ENCODE results near the gene ZER1. TPM values are rescaled to one million over a fixed set of nuclear protein-coding genes. Genes with fewer than 3 reads are reported as not detected.

Gene ZER1
- total RNA-seq, 1 donor: 24.3 TPM

DNA sequence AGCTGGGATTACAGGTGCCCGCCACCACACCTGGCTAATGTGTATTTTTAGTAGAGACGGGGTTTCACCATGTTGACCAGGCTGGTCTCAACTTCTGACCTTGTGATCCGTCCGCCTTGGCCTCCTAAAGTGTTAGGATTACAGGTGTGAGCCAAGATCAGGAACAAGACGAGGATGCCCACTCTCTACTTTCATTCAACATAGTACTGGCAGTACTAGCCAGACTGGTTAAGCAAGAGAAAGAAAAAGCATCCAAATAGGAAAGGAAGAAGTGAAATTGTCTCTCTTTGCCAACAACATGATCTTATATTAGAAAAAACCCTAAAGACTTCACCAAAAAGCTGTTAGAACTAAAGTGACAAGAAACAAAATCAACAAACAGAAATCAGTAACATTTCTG is 39.1 kb upstream of the ZER1 start:
- TF ChIP-seq, protein P1, sequence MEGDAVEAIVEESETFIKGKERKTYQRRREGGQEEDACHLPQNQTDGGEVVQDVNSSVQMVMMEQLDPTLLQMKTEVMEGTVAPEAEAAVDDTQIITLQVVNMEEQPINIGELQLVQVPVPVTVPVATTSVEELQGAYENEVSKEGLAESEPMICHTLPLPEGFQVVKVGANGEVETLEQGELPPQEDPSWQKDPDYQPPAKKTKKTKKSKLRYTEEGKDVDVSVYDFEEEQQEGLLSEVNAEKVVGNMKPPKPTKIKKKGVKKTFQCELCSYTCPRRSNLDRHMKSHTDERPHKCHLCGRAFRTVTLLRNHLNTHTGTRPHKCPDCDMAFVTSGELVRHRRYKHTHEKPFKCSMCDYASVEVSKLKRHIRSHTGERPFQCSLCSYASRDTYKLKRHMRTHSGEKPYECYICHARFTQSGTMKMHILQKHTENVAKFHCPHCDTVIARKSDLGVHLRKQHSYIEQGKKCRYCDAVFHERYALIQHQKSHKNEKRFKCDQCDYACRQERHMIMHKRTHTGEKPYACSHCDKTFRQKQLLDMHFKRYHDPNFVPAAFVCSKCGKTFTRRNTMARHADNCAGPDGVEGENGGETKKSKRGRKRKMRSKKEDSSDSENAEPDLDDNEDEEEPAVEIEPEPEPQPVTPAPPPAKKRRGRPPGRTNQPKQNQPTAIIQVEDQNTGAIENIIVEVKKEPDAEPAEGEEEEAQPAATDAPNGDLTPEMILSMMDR (IDR thresholded peaks at IDR 0.05; ENCODE audit: insufficient read depth, low read length): no peak
- no peak for DNase-seq (ENCODE audit: low read depth)
- H3K4me3 ChIP-seq (ENCODE audit: low read depth, low read length): no peak overlapping the region

DNA sequence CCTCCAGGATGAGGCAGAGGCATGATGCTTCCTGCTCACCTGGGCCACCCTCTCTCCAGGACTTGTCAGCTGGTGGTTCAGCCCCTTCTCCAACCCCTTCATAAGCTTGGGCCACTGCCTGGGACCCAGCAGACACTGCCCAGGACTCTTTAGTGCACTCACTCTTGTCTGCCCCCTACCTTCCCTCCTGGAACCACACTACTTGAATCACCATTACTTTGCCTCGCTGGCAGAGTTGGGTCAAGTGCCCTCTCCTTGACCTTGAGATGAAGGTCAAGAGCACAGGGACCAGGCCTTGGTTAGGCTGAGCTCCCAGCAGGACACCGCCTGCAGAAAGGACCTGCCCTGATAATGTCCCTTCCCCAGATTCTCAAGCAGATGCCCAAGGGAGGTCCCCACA is 38.1 kb upstream of the ZER1 start:
- H3K4me3 ChIP-seq (ENCODE audit: low read depth, low read length): no peak overlapping the region
- no peak for DNase-seq (ENCODE audit: low read depth)
- TF ChIP-seq, protein P1 (IDR thresholded peaks at IDR 0.05; ENCODE audit: insufficient read depth, low read length): no peak

DNA sequence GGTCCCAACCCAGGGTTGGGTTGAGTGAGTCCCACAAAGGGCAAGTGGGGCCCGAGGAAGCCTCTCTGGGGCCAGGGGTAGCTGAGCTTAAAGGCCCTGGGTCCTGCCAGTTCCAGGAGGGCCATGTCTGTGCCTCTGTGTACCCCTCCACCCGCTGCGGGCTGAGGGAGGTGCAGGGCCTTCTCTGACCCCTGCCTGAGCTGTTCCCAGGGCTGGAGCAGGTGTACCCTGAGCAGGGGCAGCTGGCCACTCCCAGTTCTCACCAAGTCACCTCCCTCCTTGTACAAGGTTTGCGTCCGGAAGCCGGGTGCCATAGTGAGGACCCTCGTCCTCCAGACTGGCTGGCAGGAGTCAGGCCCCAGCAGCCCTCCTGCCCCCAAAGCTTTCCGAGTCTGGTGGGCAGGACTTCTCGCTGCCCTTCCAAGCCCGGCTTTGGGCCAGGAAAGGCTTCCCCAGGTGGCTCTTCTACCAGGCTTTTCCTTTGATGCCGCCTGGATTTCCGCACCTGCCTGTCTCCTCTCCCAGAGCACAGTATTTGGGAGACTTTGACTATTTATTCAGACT is 37.4 kb upstream of the ZER1 start:
- TF ChIP-seq, protein P1 (IDR thresholded peaks at IDR 0.05; ENCODE audit: insufficient read depth, low read length): no peak
- DNase-seq (ENCODE audit: low read depth): no peak
- H3K4me3 ChIP-seq (ENCODE audit: low read depth, low read length): no peak overlapping the region

DNA sequence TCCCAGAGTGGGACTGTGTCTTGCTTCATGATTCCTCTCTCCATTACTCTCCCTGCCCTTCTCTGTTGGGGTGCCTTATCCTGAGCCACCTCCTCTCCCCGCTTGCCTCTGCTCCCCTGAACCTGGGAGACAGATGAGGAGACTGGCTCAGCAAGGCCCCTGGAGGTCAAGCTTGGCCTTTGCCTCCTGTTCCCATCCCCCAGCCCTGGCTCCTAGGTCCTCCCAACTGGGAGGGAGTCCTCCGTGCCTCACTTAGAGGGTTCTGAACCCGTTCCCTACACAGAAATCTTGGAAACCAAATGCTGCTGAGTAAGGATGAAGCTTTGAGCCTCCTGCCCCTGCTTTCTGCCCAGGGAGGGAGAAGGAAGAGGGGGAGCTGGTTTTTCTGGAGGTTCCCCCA is 36.8 kb upstream of the ZER1 start:
- no peak overlapping the region for H3K4me3 ChIP-seq (ENCODE audit: low read depth, low read length)
- TF ChIP-seq, protein P1 (IDR thresholded peaks at IDR 0.05; ENCODE audit: insufficient read depth, low read length): no peak
- DNase-seq (ENCODE audit: low read depth): no peak

DNA sequence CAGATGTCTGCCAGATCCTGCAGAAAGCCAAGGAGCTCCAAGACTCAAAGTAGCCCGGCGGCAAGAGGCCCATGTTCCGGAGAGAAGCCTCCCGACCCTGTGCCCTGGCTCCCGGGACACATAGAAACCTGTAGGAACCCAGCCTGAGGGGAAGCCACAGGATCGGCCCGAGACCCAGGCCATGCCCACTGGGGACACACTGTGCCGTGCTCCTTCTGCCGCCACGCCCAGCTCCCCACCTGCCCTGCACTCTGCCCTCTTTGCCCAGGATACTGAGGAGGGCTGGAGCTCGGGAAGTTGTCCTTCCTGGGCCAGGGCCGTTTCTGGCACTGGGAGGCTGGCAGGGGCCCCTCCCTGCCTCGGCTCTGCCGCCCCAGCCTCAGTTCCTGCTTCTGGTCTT is 36.1 kb upstream of the ZER1 start:
- no peak for DNase-seq (ENCODE audit: low read depth)
- no peak overlapping the region for H3K4me3 ChIP-seq (ENCODE audit: low read depth, low read length)
- TF ChIP-seq, protein P1 (IDR thresholded peaks at IDR 0.05; ENCODE audit: insufficient read depth, low read length): no peak

DNA sequence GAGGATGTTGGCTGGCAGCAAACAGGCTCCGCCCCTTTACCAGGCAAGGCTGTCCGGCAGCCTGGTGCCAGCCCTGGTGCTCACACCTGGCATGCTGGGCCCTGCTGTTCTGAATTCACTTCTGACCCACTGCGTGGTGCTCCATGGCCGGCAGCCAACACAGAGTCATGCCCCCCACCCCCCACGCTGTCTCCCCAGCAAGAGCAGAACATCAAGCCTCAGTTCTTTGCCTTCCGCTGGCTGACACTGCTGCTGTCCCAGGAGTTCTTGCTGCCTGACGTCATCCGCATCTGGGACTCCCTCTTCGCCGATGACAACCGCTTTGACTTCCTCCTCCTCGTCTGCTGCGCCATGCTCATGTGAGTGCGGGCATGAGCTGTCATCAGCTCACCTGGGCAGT is 33.9 kb upstream of the ZER1 start:
- DNase-seq (ENCODE audit: low read depth): no peak
- TF ChIP-seq, protein P1 (IDR thresholded peaks at IDR 0.05; ENCODE audit: insufficient read depth, low read length): no peak
- H3K4me3 ChIP-seq (ENCODE audit: low read depth, low read length): no peak overlapping the region

DNA sequence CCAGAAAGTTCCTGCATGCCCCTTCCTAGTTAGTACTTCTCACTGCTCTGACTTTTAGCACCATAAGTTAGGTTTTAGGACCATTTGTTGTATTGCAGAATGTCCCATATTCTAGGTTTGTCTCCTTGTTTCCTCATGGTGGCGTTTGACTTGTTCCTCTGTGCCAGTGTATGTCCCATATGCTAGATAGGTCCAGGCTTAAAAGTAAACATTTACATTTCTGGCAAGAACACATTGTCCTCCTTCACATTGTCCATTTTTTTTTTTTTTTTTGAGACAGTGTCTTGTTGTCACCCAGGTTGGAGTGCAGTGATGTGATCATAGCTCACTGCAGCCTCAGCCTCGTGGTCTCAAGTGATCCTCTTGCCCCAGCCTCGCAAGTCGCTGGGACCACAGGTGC is 30.8 kb upstream of the ZER1 start:
- TF ChIP-seq, protein P1 (IDR thresholded peaks at IDR 0.05; ENCODE audit: insufficient read depth, low read length): no peak
- H3K4me3 ChIP-seq (ENCODE audit: low read depth, low read length): no peak overlapping the region
- no peak for DNase-seq (ENCODE audit: low read depth)
